Umbilical cord (tissue), 2 donors: Measurements from ENCODE around the gene CTDSP2. TPM values are rescaled to one million over a fixed set of nuclear protein-coding genes. Genes with fewer than 3 reads are reported as not detected.
A peak's percentile ranks its signal among the peaks of the same experiment; 100 is the strongest.
"Not testable (repeated sequence)": the region's sequence is repeated elsewhere in the genome, so short reads cannot be mapped to it uniquely, and the experiment has no call there.

Source experiments
- DNase-seq: peaks from one replicate; pipeline ENCODE4 v3.0.0-alpha.2; 2015; ENCODE audit warnings: low spot score
- total RNA-seq: library from RNA; depleted of rRNA; stranded (reverse); fragments of >200 nt; gene quantifications from one replicate; pipeline ENCODE4 v1.2.3, GENCODE V29; 2014; ENCODE audit warnings: low replicate concordance; ENCODE audit not compliant: insufficient read depth

The CTDSP2 gene, protein sequence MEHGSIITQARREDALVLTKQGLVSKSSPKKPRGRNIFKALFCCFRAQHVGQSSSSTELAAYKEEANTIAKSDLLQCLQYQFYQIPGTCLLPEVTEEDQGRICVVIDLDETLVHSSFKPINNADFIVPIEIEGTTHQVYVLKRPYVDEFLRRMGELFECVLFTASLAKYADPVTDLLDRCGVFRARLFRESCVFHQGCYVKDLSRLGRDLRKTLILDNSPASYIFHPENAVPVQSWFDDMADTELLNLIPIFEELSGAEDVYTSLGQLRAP
- 68.4 TPM for total RNA-seq

DNA sequence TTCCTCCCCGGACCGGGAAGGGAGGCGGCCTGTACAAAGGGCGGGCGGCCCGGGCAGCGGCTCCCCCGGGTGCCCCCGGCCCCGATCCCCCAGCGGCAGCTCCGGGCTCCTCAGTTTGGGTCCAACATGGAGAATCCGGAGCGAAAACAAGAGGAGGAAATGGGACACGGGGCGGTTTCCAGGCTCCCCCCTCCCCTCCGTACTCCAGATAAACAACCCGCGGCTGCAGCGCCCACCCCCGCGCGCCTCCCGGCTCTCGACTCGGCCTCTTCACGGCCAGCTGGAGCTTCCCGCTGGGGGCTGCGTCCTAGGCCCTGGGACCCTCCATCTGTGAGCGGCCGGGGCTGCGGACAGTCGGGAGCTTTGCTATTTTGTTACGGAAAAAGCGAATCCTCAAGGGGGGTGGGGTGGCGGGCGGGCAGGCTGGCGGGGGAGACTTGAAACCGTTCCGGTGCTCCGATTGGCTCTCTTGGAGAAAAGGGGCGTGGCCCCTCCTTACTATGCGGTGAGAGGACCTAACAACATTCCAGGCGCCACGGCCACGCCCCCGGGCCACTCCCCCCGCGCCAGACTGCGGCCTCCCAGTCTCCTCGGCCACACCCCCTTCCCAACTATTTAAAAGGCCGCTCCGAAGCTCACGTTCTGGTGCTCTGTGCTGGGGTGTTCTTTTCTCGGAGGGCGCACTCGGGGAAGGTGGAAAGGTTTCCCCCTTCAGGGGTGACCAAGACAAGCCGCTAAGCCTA lies at the start of gene CTDSP2:
TSS of gene CTDSP2 (minus strand) at position 153 of the 743 bp plus-strand sequence. CDS start 294 bp downstream, outside the sequence.
- DNase-seq, result peak; percentile 99

DNA sequence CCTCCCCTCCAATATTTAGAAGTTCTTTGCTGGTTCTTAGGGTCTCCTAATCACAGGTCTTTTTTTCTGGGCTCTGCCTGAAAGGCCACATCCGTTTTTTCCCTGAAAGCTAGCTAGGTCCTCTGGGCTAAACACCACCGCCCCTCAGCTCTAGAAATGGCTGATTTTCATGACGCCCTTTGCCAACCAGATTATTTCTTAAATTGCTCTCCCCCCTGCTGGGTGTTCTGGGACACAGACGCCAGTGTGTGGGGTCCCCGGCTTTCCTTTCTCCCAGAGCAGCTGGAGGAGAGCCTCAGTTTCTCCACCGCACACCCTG lies 49.5 kb upstream of the CTDSP2 start:
- DNase-seq, result peak; percentile 70

GRCh38 chr12:57895389-57896114 lies 49.0 kb upstream of the CTDSP2 start:
- DNase-seq, result peak; percentile 49

DNA sequence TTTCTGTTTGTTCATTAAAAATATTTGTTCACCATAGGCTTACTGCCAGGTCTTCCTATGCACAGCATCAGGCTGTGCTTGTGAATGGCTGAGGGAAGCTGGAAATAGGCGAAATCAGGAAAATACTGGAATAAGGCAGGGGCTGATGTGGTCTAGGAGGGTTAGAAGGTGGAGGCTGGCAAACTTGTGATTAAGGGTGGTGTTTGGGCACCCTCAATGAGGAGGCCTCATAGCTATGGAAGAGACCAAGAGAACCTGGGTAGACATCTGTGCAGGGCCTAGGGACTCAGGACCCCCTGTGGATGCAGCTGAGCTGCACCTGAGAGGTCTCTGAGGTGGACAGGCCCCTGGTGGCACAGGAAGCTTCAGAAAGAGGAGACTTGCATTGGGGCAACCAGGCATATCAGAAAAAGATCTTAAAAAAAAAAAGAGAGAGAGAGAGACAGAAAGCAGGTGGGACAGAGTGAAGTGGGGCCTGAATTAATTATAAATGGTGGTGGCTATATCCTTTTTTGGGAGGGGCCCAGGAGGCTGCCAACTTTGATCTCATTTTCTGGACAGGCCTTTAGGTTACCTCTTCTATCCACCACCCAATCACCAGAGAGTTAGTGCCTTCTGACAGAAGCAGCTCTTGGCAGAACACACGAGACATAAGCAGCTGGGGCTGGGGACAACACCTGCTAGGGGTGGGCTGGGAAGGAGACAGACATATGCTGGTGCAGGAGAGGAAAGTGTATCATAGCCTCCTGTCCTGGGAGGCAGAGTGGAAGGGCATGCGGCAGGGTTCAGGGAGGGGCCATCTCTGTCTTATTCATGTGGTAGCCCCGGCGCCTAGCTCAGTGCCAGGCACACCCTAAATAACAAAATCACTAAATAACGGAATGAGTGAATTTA lies 48.1 kb upstream of the CTDSP2 start:
- DNase-seq, result no peak

DNA sequence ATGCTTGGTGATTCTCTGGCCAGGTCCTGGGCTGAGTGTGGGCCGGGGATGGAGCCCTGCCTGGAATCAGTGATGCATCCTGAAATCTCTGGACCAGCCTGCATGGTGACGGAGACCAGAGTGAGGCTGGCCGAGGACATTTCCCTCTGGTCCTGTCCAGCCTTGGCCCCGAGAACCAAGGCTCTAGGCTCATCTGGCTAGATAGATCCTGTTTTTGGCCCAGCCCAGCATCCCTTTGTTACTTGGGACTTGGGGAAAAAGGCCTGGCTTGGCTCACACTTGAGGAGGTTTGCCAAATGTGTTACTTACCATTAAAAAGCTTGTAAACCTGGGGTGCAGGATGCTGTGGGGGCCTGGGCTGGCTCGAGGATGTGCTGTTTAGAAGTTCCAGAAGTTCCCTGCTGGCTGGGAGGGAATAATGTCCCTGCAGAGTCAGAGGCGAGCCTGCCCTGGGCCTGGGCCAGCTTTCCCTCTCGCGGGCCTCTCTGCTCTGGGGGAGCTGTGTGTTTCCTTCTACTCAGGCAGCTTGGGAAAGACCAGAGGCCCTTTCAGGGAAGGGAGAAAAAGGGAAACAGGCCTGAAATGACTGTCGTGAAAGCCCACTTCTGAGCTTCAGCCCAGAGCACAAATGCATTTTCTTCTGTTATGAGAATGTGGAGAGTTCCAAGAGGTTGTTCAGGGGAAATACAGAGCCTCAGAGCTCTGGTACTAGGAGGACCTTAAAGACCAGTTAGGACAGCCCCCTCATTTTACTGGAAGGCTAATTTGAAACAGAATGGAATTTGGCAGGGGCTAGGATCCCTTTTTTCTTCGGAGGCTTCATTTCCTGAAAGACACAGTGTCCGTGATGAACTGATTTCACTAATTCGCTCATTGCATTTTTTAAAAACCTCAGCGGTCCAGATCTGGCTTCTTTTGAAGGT lies 47.2 kb upstream of the CTDSP2 start:
- peak; percentile 99 for DNase-seq

GRCh38 chr12:57892232-57892972 lies 45.9 kb upstream of the CTDSP2 start:
- no peak for DNase-seq

GRCh38 chr12:57891542-57892228 lies 45.2 kb upstream of the CTDSP2 start:
- no peak for DNase-seq

DNA sequence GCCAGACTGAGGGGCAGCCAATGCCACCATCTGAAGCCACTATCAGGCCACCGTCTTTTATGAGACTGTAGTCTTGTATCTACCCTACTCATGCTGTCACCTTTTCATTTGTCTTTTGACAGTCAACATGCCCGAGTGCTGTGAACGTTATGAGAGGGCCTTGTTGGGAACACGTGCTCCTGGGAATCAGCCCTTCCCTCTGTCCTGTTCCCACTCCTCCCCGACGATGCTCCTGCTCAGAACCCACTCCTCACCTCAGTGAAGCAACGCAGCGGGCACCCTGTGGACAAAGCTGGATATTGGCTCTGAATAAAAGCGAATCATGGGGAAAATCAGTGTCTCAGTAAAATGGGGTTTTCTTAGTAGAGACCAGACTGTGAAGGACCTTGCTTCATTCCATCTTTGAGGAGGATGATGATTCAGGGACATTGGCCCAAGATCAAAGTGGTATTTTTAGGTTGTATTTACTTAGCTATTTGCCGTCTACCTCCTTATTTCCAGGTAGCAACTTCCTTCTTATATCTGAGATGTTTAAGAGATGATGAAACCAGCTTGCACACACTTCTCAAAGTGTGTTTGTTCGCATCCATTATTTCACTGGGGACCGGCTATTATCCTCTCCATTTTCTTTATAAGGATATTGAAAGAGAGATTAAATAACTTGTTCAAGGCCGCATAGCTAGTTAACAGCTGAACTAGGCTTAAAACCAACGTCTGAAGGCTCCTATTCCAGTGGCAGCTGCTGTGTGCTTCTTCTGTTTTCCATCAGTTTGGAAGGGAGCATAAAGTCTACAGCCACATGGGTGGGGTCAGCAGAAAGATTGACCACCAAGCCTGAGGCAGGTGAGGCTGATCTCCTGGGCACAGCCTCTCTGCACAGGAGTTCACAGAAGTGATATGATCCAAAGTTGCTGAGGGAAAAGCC lies 43.9 kb upstream of the CTDSP2 start:
- DNase-seq, result no peak

- DNase-seq, result peak; percentile 92
Observed at GRCh38 chr12:57889500-57889989, 43.0 kb upstream of the CTDSP2 start.

DNA sequence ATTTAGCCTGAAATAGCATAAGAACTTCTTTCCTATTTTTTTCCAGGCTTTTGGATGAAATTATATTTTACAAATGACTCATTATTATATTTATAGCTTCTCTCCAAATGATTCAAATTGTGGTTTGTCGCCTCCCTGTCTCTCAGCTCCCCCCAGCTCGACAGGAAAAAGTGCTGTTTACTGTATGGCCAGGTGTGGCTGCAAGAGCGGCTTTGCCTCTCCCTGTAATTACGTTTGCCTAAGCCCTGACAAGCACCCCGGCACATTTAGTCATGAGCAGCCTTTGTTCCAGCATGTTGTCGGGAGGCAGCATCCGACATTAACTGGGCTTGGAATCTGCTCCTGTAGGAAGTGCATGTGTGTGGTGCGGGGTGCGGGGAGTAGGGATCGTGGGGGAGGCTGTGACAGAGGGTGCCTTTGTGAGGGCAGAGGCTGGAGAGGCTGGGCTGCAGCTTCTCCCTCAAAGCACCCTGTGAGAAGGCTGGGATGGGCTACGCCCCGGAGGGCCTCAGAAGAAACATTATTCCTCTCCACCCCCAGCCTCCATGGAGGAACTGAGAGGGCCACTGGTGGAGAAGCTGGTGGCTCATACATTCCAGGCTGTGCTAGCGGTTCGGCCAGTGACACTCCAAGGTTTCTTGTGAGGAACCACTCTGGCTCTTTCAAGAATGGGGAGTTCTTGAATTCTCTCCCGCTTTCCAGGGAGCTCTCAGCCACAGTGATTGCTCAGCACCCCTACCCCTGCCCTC lies 42.1 kb upstream of the CTDSP2 start:
- DNase-seq, result peak; percentile 72

GRCh38 chr12:57887631-57888408 lies 41.3 kb upstream of the CTDSP2 start:
- peak; percentile 82 for DNase-seq

DNA sequence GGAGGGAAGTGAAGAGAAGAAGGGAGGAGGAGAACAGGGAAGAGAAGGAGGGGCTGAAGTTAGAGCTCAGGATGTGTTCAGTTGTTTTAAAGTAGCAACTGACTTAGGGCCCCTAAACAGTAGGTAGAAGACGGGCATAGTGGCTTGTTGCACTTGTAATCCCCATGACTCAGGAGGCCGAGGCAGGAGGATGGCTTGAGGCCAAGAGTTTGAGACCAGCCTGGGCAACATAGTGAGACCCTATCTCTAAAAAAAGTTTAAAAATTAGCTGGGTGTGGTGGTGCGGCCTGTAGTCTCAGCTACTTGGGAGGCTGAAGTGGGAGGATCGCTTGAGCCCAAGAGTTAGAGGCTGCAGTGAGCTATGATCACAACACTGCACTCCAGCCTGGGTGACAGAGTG lies 40.4 kb upstream of the CTDSP2 start:
- not testable (repeated sequence) for DNase-seq

DNA sequence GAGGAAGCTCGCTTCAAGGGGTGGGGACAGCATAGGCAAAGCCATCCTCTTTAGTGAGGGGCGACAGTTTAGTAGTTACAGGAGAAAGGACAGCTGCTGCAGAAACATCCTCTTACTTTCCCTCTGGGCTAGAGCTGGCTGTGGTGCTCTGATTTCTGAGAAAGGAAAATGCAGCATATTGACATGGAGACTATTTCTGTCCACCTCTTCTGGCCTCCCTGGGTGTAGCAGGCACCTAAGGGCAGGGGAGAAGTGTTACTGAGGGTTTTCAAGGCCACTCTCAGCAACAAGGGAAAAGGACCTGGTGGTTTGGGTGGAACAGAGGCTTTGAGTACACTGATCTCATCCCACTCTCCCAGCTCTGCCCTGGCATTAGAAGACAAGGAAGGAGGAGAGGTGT lies 40.0 kb upstream of the CTDSP2 start:
- DNase-seq, result no peak

- no peak for DNase-seq
Observed at GRCh38 chr12:57885207-57885606, 38.7 kb upstream of the CTDSP2 start.

DNA sequence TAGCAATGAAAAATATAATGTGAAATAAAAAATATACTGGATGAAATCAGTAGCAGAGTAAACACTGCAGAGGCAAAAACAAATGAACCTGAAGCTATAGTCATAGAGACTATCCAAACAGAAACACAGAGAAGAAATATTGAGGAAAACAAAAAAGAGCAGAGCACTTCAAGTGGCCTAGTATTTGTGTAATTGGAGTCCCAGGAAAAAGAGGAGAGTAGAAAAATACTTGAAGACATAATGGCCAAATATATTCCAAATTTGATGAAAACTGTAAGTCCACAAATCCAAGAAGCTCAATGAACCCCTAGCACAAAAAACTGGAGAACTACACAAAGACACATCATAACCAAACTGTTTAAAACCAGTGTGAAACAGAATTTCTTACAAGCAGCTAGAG lies 37.2 kb upstream of the CTDSP2 start:
- no peak for DNase-seq

GRCh38 chr12:57883057-57883456 lies 36.5 kb upstream of the CTDSP2 start:
- DNase-seq, result no peak
